MM.1S (cell line): ENCODE data around the gene SKOR1.

Experiments used
- DNase-seq: peaks from one replicate; pipeline ENCODE4 v3.0.0-alpha.2; 2015
- H2AFZ ChIP-seq: fragments of 300-600 bp; sonication (generic); 2 replicates; pipeline ENCODE4 v1.6.0; 2016; ENCODE audit warnings: antibody characterized with exemption, low read length
- H3F3A ChIP-seq: fragments of 300-600 bp; sonication (generic); 2 replicates; pipeline ENCODE4 v1.6.1; 2016; ENCODE audit warnings: mild to moderate bottlenecking, antibody characterized with exemption, low read length, moderate library complexity, mixed read lengths; ENCODE audit not compliant: insufficient read depth
- H3K27ac ChIP-seq: fragments of 300-600 bp; sonication (generic); 2 replicates; pipeline ENCODE4 v1.5.1; 2016; ENCODE audit warnings: mild to moderate bottlenecking, low read length
- H3K27me3 ChIP-seq: fragments of 300-600 bp; sonication (generic); replicated peaks from 2 replicates; pipeline ENCODE4 v1.6.0; 2016; ENCODE audit warnings: low read length; ENCODE audit not compliant: insufficient read depth
- H3K36me3 ChIP-seq: fragments of 300-600 bp; sonication (generic); replicated peaks from 2 replicates; pipeline ENCODE4 v1.6.1; 2016; ENCODE audit warnings: mild to moderate bottlenecking, low read length, mixed read lengths; ENCODE audit not compliant: insufficient read depth
- H3K4me1 ChIP-seq: fragments of 300-600 bp; sonication (generic); 2 replicates; pipeline ENCODE4 v1.6.1; 2016; ENCODE audit warnings: low read length, mixed read lengths
- H3K4me2 ChIP-seq: fragments of 300-600 bp; sonication (generic); 2 replicates; pipeline ENCODE4 v1.6.0; 2016; ENCODE audit warnings: low read depth, low read length
- H3K4me3 ChIP-seq: fragments of 300-600 bp; sonication (generic); 2 replicates; pipeline ENCODE4 v1.5.1; 2016; ENCODE audit warnings: low read length, mixed read lengths
- H3K79me2 ChIP-seq: fragments of 300-600 bp; sonication (generic); 2 replicates; pipeline ENCODE4 v1.6.1; 2016; ENCODE audit warnings: mixed run types, low read length, mixed read lengths
- H3K9ac ChIP-seq: fragments of 300-600 bp; sonication (generic); 2 replicates; pipeline ENCODE4 v1.6.1; 2016; ENCODE audit warnings: low read length, mixed read lengths
- H3K9me2 ChIP-seq: fragments of 300-600 bp; sonication (generic); replicated peaks from 2 replicates; pipeline ENCODE4 v1.6.1; 2016; ENCODE audit warnings: mild to moderate bottlenecking, low read length, mixed read lengths; ENCODE audit not compliant: insufficient read depth
- H3K9me3 ChIP-seq: fragments of 300-600 bp; sonication (generic); replicated peaks from 2 replicates; pipeline ENCODE4 v1.6.1; 2016; ENCODE audit warnings: mild to moderate bottlenecking, low read length, mixed read lengths; ENCODE audit not compliant: insufficient read depth
- H4K20me1 ChIP-seq: fragments of 300-600 bp; sonication (generic); 2 replicates; pipeline ENCODE4 v1.6.1; 2016; ENCODE audit warnings: mild to moderate bottlenecking, low read length, moderate library complexity, mixed read lengths; ENCODE audit not compliant: insufficient read depth
- CTCF ChIP-seq: fragments of 300-600 bp; sonication (generic); IDR thresholded peaks from 2 replicates; pipeline ENCODE4 v1.5.1; 2016; ENCODE audit warnings: antibody characterized with exemption, low read length, mixed read lengths
- EZH2 ChIP-seq: fragments of 300-600 bp; sonication (generic); optimal IDR thresholded peaks from 2 replicates; pipeline ENCODE3; 2017; ENCODE audit warnings: low read depth, mild to moderate bottlenecking, antibody characterized with exemption, low read length, mixed read lengths
- EZH2phosphoT487 ChIP-seq: fragments of 300-600 bp; sonication (generic); IDR thresholded peaks from 2 replicates; pipeline ENCODE4 v1.6.1; 2018; ENCODE audit warnings: antibody characterized with exemption, low read length

The SKOR1 gene

GRCh38 chr15:67843092-67843501 is 17.8 kb downstream of the SKOR1 start:
- no peaks in the 10 kb centered on the region for H4K20me1 ChIP-seq
- no peaks in the 10 kb centered on the region for H3K9me3 ChIP-seq
- H3F3A ChIP-seq = peaks cover 14% of the 10 kb centered on the region; the same call in 1 of the 2 replicates
- peaks cover 9% of the 10 kb centered on the region; the same call in 1 of the 2 replicates for H3K4me1 ChIP-seq
- no peak overlapping the region for H3K4me3 ChIP-seq
- TF ChIP-seq EZH2 = no peak
- no peak for TF ChIP-seq EZH2phosphoT487
- no peak for TF ChIP-seq CTCF
- no peaks in the 10 kb centered on the region for H3K36me3 ChIP-seq
- DNase-seq = no peak
- no peak overlapping the region for H3K27ac ChIP-seq
- H3K27me3 ChIP-seq = no peaks in the 10 kb centered on the region
- H2AFZ ChIP-seq = no peak overlapping the region
- no peaks in the 10 kb centered on the region for H3K9me2 ChIP-seq
- no peaks in the 10 kb centered on the region for H3K79me2 ChIP-seq
- no peak overlapping the region for H3K9ac ChIP-seq
- no peak overlapping the region for H3K4me2 ChIP-seq

DNA sequence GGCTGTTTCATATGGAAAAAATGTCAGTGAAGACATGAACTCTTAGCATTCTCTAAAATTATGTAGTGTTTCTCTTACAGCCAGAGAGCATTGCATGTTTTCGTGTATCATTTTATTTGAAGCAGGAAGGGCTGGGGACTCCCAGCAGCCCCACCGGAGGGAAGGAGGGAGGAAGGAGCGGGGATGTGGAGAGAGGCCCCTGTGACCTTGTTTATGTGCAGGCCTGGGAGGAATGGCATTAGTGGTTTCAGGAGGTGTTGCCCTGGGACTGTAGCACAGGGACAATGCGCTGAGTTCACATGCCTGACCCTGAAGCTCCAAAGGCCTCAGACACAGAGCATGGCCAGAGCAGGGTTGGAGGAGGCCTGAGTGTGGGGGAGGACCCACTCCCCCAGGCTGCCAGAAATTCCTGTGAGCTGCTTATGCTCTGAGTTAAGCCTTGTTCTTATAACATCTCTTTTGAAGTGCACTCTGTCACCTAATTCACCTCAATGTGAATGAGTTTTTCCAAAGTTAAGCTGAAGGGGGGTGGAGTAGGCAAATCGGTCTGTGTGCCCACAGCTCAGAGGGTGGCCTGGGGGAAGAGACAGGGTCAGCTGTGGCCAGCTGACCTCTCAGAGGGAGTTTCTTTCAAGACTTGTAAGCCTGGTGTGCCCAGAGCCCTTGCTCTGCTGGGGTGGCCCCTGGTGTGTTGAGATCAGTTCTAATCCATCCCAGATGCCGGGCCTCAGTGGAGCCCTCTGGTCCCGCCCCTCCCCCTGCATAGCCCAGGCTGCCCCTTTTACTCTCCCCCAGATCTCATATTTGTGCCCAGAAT is 18.5 kb downstream of the SKOR1 start:
- no peaks in the 10 kb centered on the region for H3K27me3 ChIP-seq
- H3K9ac ChIP-seq = no peak overlapping the region
- no peak for DNase-seq
- H3K27ac ChIP-seq = no peak overlapping the region
- TF ChIP-seq EZH2 = no peak
- TF ChIP-seq EZH2phosphoT487 = no peak
- no peak for TF ChIP-seq CTCF
- no peak overlapping the region for H3K4me2 ChIP-seq
- H3K9me3 ChIP-seq = no peaks in the 10 kb centered on the region
- no peak overlapping the region for H3K4me3 ChIP-seq
- H3K36me3 ChIP-seq = no peaks in the 10 kb centered on the region
- peaks cover 9% of the 10 kb centered on the region; the same call in 1 of the 2 replicates for H3K4me1 ChIP-seq
- no peak overlapping the region for H2AFZ ChIP-seq
- no peaks in the 10 kb centered on the region for H3K9me2 ChIP-seq
- no peaks in the 10 kb centered on the region for H4K20me1 ChIP-seq
- peaks cover 14% of the 10 kb centered on the region; the same call in 1 of the 2 replicates for H3F3A ChIP-seq
- no peaks in the 10 kb centered on the region for H3K79me2 ChIP-seq

DNA sequence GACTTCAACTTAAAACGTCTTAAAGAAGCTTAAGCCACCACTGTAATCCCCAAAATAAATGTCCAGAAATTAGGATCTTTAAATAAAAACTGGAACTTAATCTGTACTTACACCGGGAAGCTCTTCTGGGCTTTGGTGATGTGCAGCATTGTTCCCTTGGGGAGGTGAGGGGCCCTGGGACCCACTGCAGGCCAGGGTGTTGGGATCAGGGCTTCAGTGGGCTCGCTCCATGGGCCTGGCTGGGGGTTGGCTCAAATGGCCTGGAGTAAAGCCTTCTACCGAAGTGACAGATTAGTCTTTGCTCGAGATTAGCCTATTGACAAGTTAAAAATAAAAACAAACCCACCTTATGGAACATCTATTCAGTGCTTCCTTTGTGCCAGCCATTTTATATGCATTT is 20.7 kb downstream of the SKOR1 start:
- no peak for DNase-seq
- no peak overlapping the region for H3K4me3 ChIP-seq
- H3K9me3 ChIP-seq = no peaks in the 10 kb centered on the region
- peaks cover 5% of the 10 kb centered on the region; the same call in 1 of the 2 replicates for H3K4me1 ChIP-seq
- no peak overlapping the region for H3K4me2 ChIP-seq
- H2AFZ ChIP-seq = no peak overlapping the region
- no peak overlapping the region for H3K27ac ChIP-seq
- no peaks in the 10 kb centered on the region for H3K79me2 ChIP-seq
- no peaks in the 10 kb centered on the region for H4K20me1 ChIP-seq
- no peaks in the 10 kb centered on the region for H3F3A ChIP-seq
- H3K9ac ChIP-seq = no peak overlapping the region
- no peaks in the 10 kb centered on the region for H3K27me3 ChIP-seq
- TF ChIP-seq EZH2phosphoT487 = no peak
- TF ChIP-seq EZH2 = no peak
- TF ChIP-seq CTCF = no peak
- H3K36me3 ChIP-seq = no peaks in the 10 kb centered on the region
- H3K9me2 ChIP-seq = no peaks in the 10 kb centered on the region
